HCT116 (cell line): Measurements from ENCODE around the gene NCOA5. TPM values are rescaled to one million over a fixed set of nuclear protein-coding genes. Genes with fewer than 3 reads are reported as not detected.

ENCODE experiments used
- ATAC-seq: fragments of 200-7000 bp; cut with Tn5 transposase; 2 replicates; pipeline ENCODE4 v1.9.1; 2020; ENCODE audit warnings: mild to moderate bottlenecking, moderate library complexity
- BruUV-seq: library from RNA; stranded (reverse); fragments of 400-500 nt; replicated peaks from 2 replicates; lab custom pipeline; 2021; lab: Mats Ljungman, UMichigan
- CTCF ChIA-PET: fragments of 300-600 bp; sonication (Branson Sonifier 250); formaldehyde crosslinking; loops from one replicate; lab custom pipeline; 2021; ENCODE audit warnings: antibody characterized with exemption; lab: Charles Lee
- POLR2A ChIA-PET: fragments of 300-600, 350-600 bp; sonication (Branson Sonifier 250); formaldehyde crosslinking; loops from one replicate; lab custom pipeline; 2021; ENCODE audit warnings: antibody characterized with exemption; lab: Charles Lee
- RAD21 ChIA-PET, 2 experiments: fragments of 300-600 bp; sonication (Branson Sonifier 250); formaldehyde crosslinking; loops; one replicate each; lab custom pipeline; 2023; ENCODE audit warnings: low total read pairs in 2 of 2; ENCODE audit not compliant: uncharacterized antibody in 2 of 2, unreplicated experiment in 2 of 2, low non-redundant PET in 1 of 2; lab: Charles Lee
- DNase-seq: peaks from one replicate; pipeline ENCODE4 v3.0.0-alpha.2; 2010; ENCODE audit warnings: low read depth, low spot score
- H2AFZ ChIP-seq: fragments of 200-600 bp; shearing (Covaris generic), sonication (generic); 2 replicates; pipeline ENCODE4 v1.6.1; 2017; ENCODE audit warnings: low read depth, mixed run types, mixed read lengths, antibody characterized with exemption, low read length; ENCODE audit not compliant: poor library complexity, severe bottlenecking
- H3K27ac ChIP-seq: 2 replicates; pipeline ENCODE4 v1.5.1; 2012; ENCODE audit warnings: low read depth, low read length
- H3K27me3 ChIP-seq: fragments of 200-600 bp; sonication (generic); 2 replicates; pipeline ENCODE4 v1.6.1; 2016; ENCODE audit warnings: mixed run types, low read length, mixed read lengths; ENCODE audit not compliant: insufficient read depth
- H3K36me3 ChIP-seq, 2 experiments: fragments of 200-500 bp in 1 of 2; fragments of 200-600 bp in 1 of 2; sonication (Bioruptor generic) in 1 of 2; sonication (generic) in 1 of 2; 2 replicates each; pipeline versions ENCODE4 v1.5.1 to v1.6.1; 2014 to 2016; ENCODE audit warnings: low read length in 2 of 2, inconsistent platforms in 1 of 2, mixed read lengths in 1 of 2, mixed run types in 1 of 2; ENCODE audit not compliant: insufficient read depth in 2 of 2, control insufficient read depth in 1 of 2
- H3K4me1 ChIP-seq, 2 experiments: fragments of 200-600 bp in 1 of 2; sonication (generic) in 1 of 2; 2 replicates each; pipeline versions ENCODE4 v1.5.1 to v1.6.1; 2012 to 2017; ENCODE audit warnings: low read length in 2 of 2, inconsistent platforms in 1 of 2, mild to moderate bottlenecking in 1 of 2, mixed read lengths in 1 of 2, mixed run types in 1 of 2, moderate library complexity in 1 of 2; ENCODE audit not compliant: insufficient read depth in 2 of 2, control insufficient read depth in 1 of 2
- H3K4me2 ChIP-seq: fragments of 200-600 bp; sonication (generic); 2 replicates; pipeline ENCODE4 v1.6.1; 2017; ENCODE audit warnings: mixed run types, low read length, mixed read lengths
- H3K4me3 ChIP-seq, 2 experiments: fragments of 200-600 bp in 1 of 2; sonication (generic) in 1 of 2; replicated peaks in 1 of 2; 2 replicates each; pipeline ENCODE4 v1.5.1; 2011 to 2016; ENCODE audit warnings: low read length in 2 of 2, control low read depth in 1 of 2, low read depth in 1 of 2, mild to moderate bottlenecking in 1 of 2, mixed read lengths in 1 of 2, mixed run types in 1 of 2
- H3K79me2 ChIP-seq: fragments of 200-600 bp; sonication (generic); 2 replicates; pipeline ENCODE4 v1.6.1; 2017; ENCODE audit warnings: mild to moderate bottlenecking, mixed run types, low read length, moderate library complexity, mixed read lengths; ENCODE audit not compliant: insufficient read depth
- H3K9ac ChIP-seq: fragments of 200-600 bp; sonication (generic); 2 replicates; pipeline ENCODE4 v1.6.1; 2016; ENCODE audit warnings: low read length, mixed read lengths
- H3K9me2 ChIP-seq: fragments of 200-600 bp; sonication (generic), shearing (Covaris generic); 2 replicates; pipeline ENCODE4 v1.6.1; 2017; ENCODE audit warnings: mixed run types, mild to moderate bottlenecking, moderate library complexity; ENCODE audit not compliant: insufficient read depth
- H3K9me3 ChIP-seq, 2 experiments: fragments of 200-500 bp in 1 of 2; fragments of 200-600 bp in 1 of 2; sonication (Bioruptor generic) in 1 of 2; sonication (generic) in 1 of 2; 2 replicates each; pipeline ENCODE4 v1.6.1; 2014 to 2017; ENCODE audit warnings: low read length in 2 of 2, mixed read lengths in 2 of 2, inconsistent platforms in 1 of 2, low read depth in 1 of 2, mild to moderate bottlenecking in 1 of 2, mixed run types in 1 of 2, moderate library complexity in 1 of 2; ENCODE audit not compliant: control insufficient read depth in 1 of 2, insufficient read depth in 1 of 2
- H4K20me1 ChIP-seq: fragments of 200-600 bp; sonication (generic), shearing (Covaris generic); 2 replicates; pipeline ENCODE4 v1.6.1; 2017; ENCODE audit warnings: mixed run types, mild to moderate bottlenecking, moderate library complexity; ENCODE audit not compliant: insufficient read depth
- CBX3 ChIP-seq: IDR thresholded peaks from 2 replicates; pipeline ENCODE4 v1.6.1; 2012; ENCODE audit warnings: low read depth
- CEBPB ChIP-seq: IDR thresholded peaks from 2 replicates; pipeline ENCODE4 v1.6.1; 2012; ENCODE audit warnings: low read depth
- EGR1 ChIP-seq: IDR thresholded peaks from 2 replicates; pipeline ENCODE4 v1.6.1; 2012; ENCODE audit warnings: low read depth
- ELF1 ChIP-seq: IDR thresholded peaks from 2 replicates; pipeline ENCODE4 v1.6.1; 2012; ENCODE audit warnings: low read depth, borderline replicate concordance
- EZH2 ChIP-seq: fragments of 200-600 bp; sonication (generic); IDR thresholded peaks from 2 replicates; pipeline ENCODE4 v1.6.1; 2017; ENCODE audit warnings: antibody characterized with exemption, mixed run types
- EZH2phosphoT487 ChIP-seq: fragments of 200-600 bp; IDR thresholded peaks from 2 replicates; pipeline ENCODE4 v1.6.1; 2018; ENCODE audit warnings: antibody characterized with exemption, borderline replicate concordance
- FOSL1 ChIP-seq: IDR thresholded peaks from 2 replicates; pipeline ENCODE4 v1.6.1; 2012; ENCODE audit warnings: low read depth
- POLR2A ChIP-seq: IDR thresholded peaks from 2 replicates; pipeline ENCODE4 v1.7.0; 2011; ENCODE audit warnings: borderline replicate concordance; ENCODE audit not compliant: insufficient read depth, insufficient read length; ENCODE audit errors: extremely low read depth
- POLR2AphosphoS5 ChIP-seq: IDR thresholded peaks from 2 replicates; pipeline ENCODE4 v1.6.1; 2011; ENCODE audit warnings: mild to moderate bottlenecking, low read depth, low read length, moderate library complexity
- RAD21 ChIP-seq: IDR thresholded peaks from 2 replicates; pipeline ENCODE4 v1.6.1; 2012; ENCODE audit warnings: low read depth, mild to moderate bottlenecking
- REST ChIP-seq: IDR thresholded peaks from 2 replicates; pipeline ENCODE4 v1.6.1; 2012; ENCODE audit warnings: low read depth
- SP1 ChIP-seq: IDR thresholded peaks from 2 replicates; pipeline ENCODE4 v1.6.1; 2012; ENCODE audit warnings: low read depth
- YY1 ChIP-seq: IDR thresholded peaks from 2 replicates; pipeline ENCODE4 v1.6.1; 2011; ENCODE audit warnings: low read length, low read depth, moderate library complexity, mild to moderate bottlenecking; ENCODE audit not compliant: insufficient replicate concordance; ENCODE audit errors: extremely low read depth
- ZNF274 ChIP-seq: fragments of 200-500 bp; sonication (Bioruptor generic); IDR thresholded peaks from 2 replicates; pipeline ENCODE4 v1.6.1; 2014; ENCODE audit warnings: mild to moderate bottlenecking, low read depth, low read length, inconsistent platforms
- intact Hi-C: fragments of 100-400 bp; cut with micrococcal nuclease; formaldehyde crosslinking; loops from 2 replicates; pipeline ENCODE4 v1.10.0; 2022
- total RNA-seq: library from RNA; stranded (reverse); gene quantifications from one replicate; pipeline ENCODE4 v1.2.1, GENCODE V29; 2021; ENCODE audit not compliant: unreplicated experiment

NCOA5 gene
- total RNA-seq, 1 experiment from 2014 or later = 31.6 TPM

GRCh38 chr20:46028110-46028509, 61.7 kb downstream of the NCOA5 start:
- no peaks in the 10 kb centered on the region for H3K36me3 ChIP-seq
- H3K4me3 ChIP-seq = no peak overlapping the region
- no peak overlapping the region for H3K27ac ChIP-seq
- intact Hi-C loops = loop anchor here (10.0 kb wide), 1 partner anchor 297 kb away; no protein-coding TSS in a partner anchor
- H2AFZ ChIP-seq = no peak overlapping the region
- no peaks in the 10 kb centered on the region for H3K4me1 ChIP-seq
- no peaks in the 10 kb centered on the region for H4K20me1 ChIP-seq
- H3K9me3 ChIP-seq = no peaks in the 10 kb centered on the region
- TF ChIP-seq CBX3 (no peak), POLR2AphosphoS5 (no peak), EZH2phosphoT487 (no peak), EGR1 (no peak), SP1 (no peak), ELF1 (no peak), YY1 (no peak), ZNF274 (no peak), REST (no peak), RAD21 (no peak), CEBPB (no peak), POLR2A (no peak), FOSL1 (no peak), EZH2 (no peak)
- ATAC-seq = no peak
- no peak for DNase-seq
- H3K4me2 ChIP-seq = no peak overlapping the region
- CTCF ChIA-PET = no interaction called here
- peaks cover 45% of the 10 kb centered on the region for H3K27me3 ChIP-seq
- RAD21 ChIA-PET = no interaction called here
- H3K9me2 ChIP-seq = no peaks in the 10 kb centered on the region
- no peak overlapping the region for H3K9ac ChIP-seq
- H3K79me2 ChIP-seq = no peaks in the 10 kb centered on the region
- BruUV-seq = no TSS peak
- POLR2A ChIA-PET = no interaction called here
